DND-41 (cell line): ENCODE measurements around the gene TULP4.

Source experiments
- CTCF ChIP-seq: IDR thresholded peaks from 2 replicates; pipeline ENCODE4 v1.5.1; 2012; ENCODE audit warnings: borderline replicate concordance, low read length, moderate library complexity, mild to moderate bottlenecking; ENCODE audit not compliant: poor library complexity, severe bottlenecking; ENCODE audit errors: extremely low read depth
- EZH2 ChIP-seq: IDR thresholded peaks from 3 replicates; pipeline ENCODE4 v1.6.1; 2012; ENCODE audit warnings: borderline replicate concordance, low read depth, mild to moderate bottlenecking, moderate library complexity, low read length, inconsistent platforms; ENCODE audit not compliant: severe bottlenecking

- TF ChIP-seq CTCF (no peak), EZH2 (no peak)
These were observed 187.3 kb downstream of the TULP4 start for GRCh38 chr6:158499601-158500000.
